ENCODE data around the gene KLHL4.
A peak's percentile ranks its signal among the peaks of the same experiment; 100 is the strongest.

KLHL4 gene

DNA sequence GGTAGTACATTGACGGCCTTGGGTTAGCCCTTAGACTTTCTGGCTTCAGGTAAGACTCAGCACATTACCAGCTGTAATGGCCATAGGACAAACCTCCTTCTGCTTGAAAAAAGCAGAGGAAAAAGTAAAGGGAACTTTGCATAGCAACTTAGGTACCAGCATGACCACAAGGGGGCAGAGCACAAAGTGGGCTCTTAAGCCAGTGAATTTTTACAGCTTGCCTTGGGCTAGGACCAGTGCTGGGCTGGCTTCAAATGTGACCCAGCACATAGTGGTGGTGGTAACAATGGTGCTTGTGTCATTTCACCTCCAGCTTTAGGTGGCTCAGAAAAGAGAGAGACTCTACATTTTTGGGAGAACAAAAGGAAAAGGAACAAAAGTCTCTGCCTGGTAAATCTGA is 66.1 kb downstream of the KLHL4 start:
- peaks cover 12% of the 10 kb centered on the region for H3K79me1 ChIP-seq (replicated peaks; ENCODE audit: low read length, poor library complexity, severe bottlenecking)
- H3K27me3 ChIP-seq (ENCODE audit: control insufficient read depth in 1 of 2, insufficient read depth in 1 of 2, low read length in 2 of 2): no peaks in the 10 kb centered on the region
- no peak overlapping the region for H2BK15ac ChIP-seq (ENCODE audit: low read depth, poor library complexity, severe bottlenecking)
- no peak overlapping the region for H2AK5ac ChIP-seq (ENCODE audit: low read length, severe bottlenecking)
- no peak overlapping the region for H3K14ac ChIP-seq (ENCODE audit: low read length in 2 of 2)
- H3K4me3 ChIP-seq (ENCODE audit: insufficient read depth in 1 of 2, low read depth in 1 of 2, low read length in 2 of 2): no peak overlapping the region
- H2BK120ac ChIP-seq (ENCODE audit: low read depth, low read length): no peak overlapping the region
- no peaks in the 10 kb centered on the region for H3K9me3 ChIP-seq (ENCODE audit: control insufficient read depth, low read length)
- no peak overlapping the region for H3K23ac ChIP-seq (ENCODE audit: low read length in 2 of 2)
- H4K8ac ChIP-seq (ENCODE audit: low read length): no peak overlapping the region
- peaks cover 0 to 3% of the 10 kb centered on the region in 2 experiments for H3K36me3 ChIP-seq (ENCODE audit: control insufficient read depth in 1 of 2, insufficient read depth in 2 of 2, low read depth in 1 of 2, low read length in 2 of 2)
- H3K4me1 ChIP-seq (ENCODE audit: control insufficient read depth, insufficient read depth, low read depth, low read length): no peaks in the 10 kb centered on the region
- no peak overlapping the region for H3K9ac ChIP-seq (ENCODE audit: low read length)
- no peak overlapping the region for H3K4me2 ChIP-seq (ENCODE audit: low read length, poor library complexity, severe bottlenecking)
- no CpG with 5 or more reads among the region's 1 CpG for WGBS
- H3K4ac ChIP-seq (ENCODE audit: low read depth in 1 of 2, low read length in 2 of 2): no peak overlapping the region
- no peak overlapping the region for H3K27ac ChIP-seq (ENCODE audit: low read length, poor library complexity, severe bottlenecking)
- no peak overlapping the region for H4K91ac ChIP-seq (ENCODE audit: low read length)
- H2BK5ac ChIP-seq (ENCODE audit: low read depth, low read length, poor library complexity, severe bottlenecking): no peak overlapping the region
- no peak overlapping the region for H2BK12ac ChIP-seq (ENCODE audit: low read length in 2 of 2)
- no peak overlapping the region for H3K18ac ChIP-seq (ENCODE audit: low read depth in 1 of 2, low read length in 2 of 2)
- no peak overlapping the region for H2AFZ ChIP-seq (ENCODE audit: low read depth, low read length)
- peak; percentile 7 for DNase-seq

DNA sequence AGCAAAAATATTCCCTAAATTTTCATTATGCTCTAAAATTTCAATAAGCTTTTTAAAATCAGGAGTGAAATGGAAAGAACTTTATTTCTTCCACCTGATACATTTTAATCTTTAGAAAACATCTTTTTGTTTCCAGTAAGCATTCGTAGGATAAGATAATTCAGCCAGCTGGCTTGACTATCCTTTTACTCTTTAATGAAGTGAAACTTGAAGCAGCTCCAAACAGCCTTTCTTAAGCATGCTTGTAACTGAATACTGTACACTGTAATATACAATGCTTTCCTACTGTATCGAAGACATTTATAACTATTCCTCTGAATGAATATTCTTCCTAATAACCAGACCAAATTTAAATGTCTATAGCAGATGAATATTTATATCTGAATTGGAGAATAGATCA is 98.8 kb downstream of the KLHL4 start:
- no peak overlapping the region for H3K18ac ChIP-seq (ENCODE audit: low read depth in 1 of 2, low read length in 2 of 2)
- no peak overlapping the region for H2BK120ac ChIP-seq (ENCODE audit: low read depth, low read length)
- no peak overlapping the region for H4K91ac ChIP-seq (ENCODE audit: low read length)
- H3K4me1 ChIP-seq (ENCODE audit: control insufficient read depth, insufficient read depth, low read depth, low read length): no peaks in the 10 kb centered on the region
- H3K4ac ChIP-seq (ENCODE audit: low read depth in 1 of 2, low read length in 2 of 2): no peak overlapping the region
- no peak overlapping the region for H2AFZ ChIP-seq (ENCODE audit: low read depth, low read length)
- no peaks in the 10 kb centered on the region for H3K36me3 ChIP-seq (ENCODE audit: control insufficient read depth in 1 of 2, insufficient read depth in 2 of 2, low read depth in 1 of 2, low read length in 2 of 2)
- no peak overlapping the region for H3K4me2 ChIP-seq (ENCODE audit: low read length, poor library complexity, severe bottlenecking)
- DNase-seq: no peak
- no peak overlapping the region for H3K23ac ChIP-seq (ENCODE audit: low read length in 2 of 2)
- no peak overlapping the region for H2BK12ac ChIP-seq (ENCODE audit: low read length in 2 of 2)
- no peak overlapping the region for H3K27ac ChIP-seq (ENCODE audit: low read length, poor library complexity, severe bottlenecking)
- no peak overlapping the region for H2BK5ac ChIP-seq (ENCODE audit: low read depth, low read length, poor library complexity, severe bottlenecking)
- no peaks in the 10 kb centered on the region for H3K27me3 ChIP-seq (ENCODE audit: control insufficient read depth in 1 of 2, insufficient read depth in 1 of 2, low read length in 2 of 2)
- H3K9me3 ChIP-seq (ENCODE audit: control insufficient read depth, low read length): no peaks in the 10 kb centered on the region
- H2AK5ac ChIP-seq (ENCODE audit: low read length, severe bottlenecking): no peak overlapping the region
- 100% methylated on average over 1 of the region's 2 CpGs for WGBS
- no peak overlapping the region for H3K9ac ChIP-seq (ENCODE audit: low read length)
- H3K4me3 ChIP-seq (ENCODE audit: insufficient read depth in 1 of 2, low read depth in 1 of 2, low read length in 2 of 2): no peak overlapping the region
- no peak overlapping the region for H3K14ac ChIP-seq (ENCODE audit: low read length in 2 of 2)
- no peaks in the 10 kb centered on the region for H3K79me1 ChIP-seq (replicated peaks; ENCODE audit: low read length, poor library complexity, severe bottlenecking)
- H2BK15ac ChIP-seq (ENCODE audit: low read depth, poor library complexity, severe bottlenecking): no peak overlapping the region
- no peak overlapping the region for H4K8ac ChIP-seq (ENCODE audit: low read length)

DNA sequence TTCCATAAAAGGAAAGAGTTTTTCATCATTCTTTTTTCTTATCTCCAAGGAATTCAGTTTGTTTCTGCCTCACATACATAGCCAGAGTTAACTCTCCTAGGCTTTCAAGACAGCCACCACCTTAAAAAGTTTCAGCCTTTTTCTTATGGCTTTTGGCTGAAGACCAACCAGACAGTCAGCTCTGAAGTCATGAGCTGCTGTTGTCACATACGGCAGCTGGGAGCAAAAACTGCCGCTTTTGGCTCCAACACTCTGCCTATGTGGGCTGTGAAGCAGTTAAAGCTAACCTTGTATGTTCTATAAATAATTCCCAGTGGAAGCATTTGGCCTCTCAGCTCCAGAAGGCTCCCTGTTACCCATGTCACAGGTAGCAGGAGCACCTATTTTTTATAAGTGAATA is 104.1 kb downstream of the KLHL4 start:
- H2BK120ac ChIP-seq (ENCODE audit: low read depth, low read length): no peak overlapping the region
- no peaks in the 10 kb centered on the region for H3K4me1 ChIP-seq (ENCODE audit: control insufficient read depth, insufficient read depth, low read depth, low read length)

DNA sequence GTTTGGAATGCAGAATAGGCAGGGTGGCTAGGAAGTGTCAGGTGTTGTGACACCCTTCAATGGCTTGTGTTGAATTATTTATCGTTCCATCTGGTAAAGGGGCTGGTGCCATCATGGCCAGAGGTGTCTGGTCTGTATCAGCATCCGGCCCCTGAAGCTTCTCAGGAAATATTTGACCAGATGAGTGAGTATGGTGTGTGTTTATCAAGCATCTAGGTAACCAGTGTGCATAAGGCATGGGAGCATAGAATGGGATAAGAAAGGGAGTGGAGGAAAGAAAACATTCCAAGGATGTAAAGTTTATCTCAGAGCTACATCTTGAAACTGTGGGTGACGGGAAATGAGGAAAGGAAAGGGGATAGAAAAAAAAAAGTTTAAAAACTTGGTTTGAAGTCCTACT is 109.4 kb downstream of the KLHL4 start:
- Histone ChIP-seq H2BK15ac (ENCODE audit: low read depth, poor library complexity, severe bottlenecking) (no peak overlapping the region), H3K4me3 (ENCODE audit: insufficient read depth in 1 of 2, low read depth in 1 of 2, low read length in 2 of 2) (no peak overlapping the region), H3K4ac (ENCODE audit: low read depth in 1 of 2, low read length in 2 of 2) (no peak overlapping the region), H3K36me3 (ENCODE audit: control insufficient read depth in 1 of 2, insufficient read depth in 2 of 2, low read depth in 1 of 2, low read length in 2 of 2) (no peaks in the 10 kb centered on the region), H2BK12ac (ENCODE audit: low read length in 2 of 2) (no peak overlapping the region), H3K14ac (ENCODE audit: low read length in 2 of 2) (no peak overlapping the region), H2BK120ac (ENCODE audit: low read depth, low read length) (no peak overlapping the region), H3K4me2 (ENCODE audit: low read length, poor library complexity, severe bottlenecking) (no peak overlapping the region), H3K79me1 (replicated peaks; ENCODE audit: low read length, poor library complexity, severe bottlenecking) (no peaks in the 10 kb centered on the region), H4K8ac (ENCODE audit: low read length) (no peak overlapping the region), H3K4me1 (ENCODE audit: control insufficient read depth, insufficient read depth, low read depth, low read length) (no peaks in the 10 kb centered on the region), H2AK5ac (ENCODE audit: low read length, severe bottlenecking) (no peak overlapping the region), H3K27me3 (ENCODE audit: control insufficient read depth in 1 of 2, insufficient read depth in 1 of 2, low read length in 2 of 2) (no peaks in the 10 kb centered on the region), H3K9me3 (ENCODE audit: control insufficient read depth, low read length) (no peaks in the 10 kb centered on the region), H2BK5ac (ENCODE audit: low read depth, low read length, poor library complexity, severe bottlenecking) (no peak overlapping the region), H3K23ac (ENCODE audit: low read length in 2 of 2) (no peak overlapping the region), H3K27ac (ENCODE audit: low read length, poor library complexity, severe bottlenecking) (no peak overlapping the region), H2AFZ (ENCODE audit: low read depth, low read length) (no peak overlapping the region), H4K91ac (ENCODE audit: low read length) (no peak overlapping the region), H3K18ac (ENCODE audit: low read depth in 1 of 2, low read length in 2 of 2) (no peak overlapping the region), H3K9ac (ENCODE audit: low read length) (no peak overlapping the region)
- WGBS: 85% methylated on average over 2 of the region's 3 CpGs
- no peak for DNase-seq

More for the DNA sequence above, 104.1 kb downstream of the KLHL4 start:
- no peak overlapping the region for H2BK15ac ChIP-seq (ENCODE audit: low read depth, poor library complexity, severe bottlenecking)
- H3K4me3 ChIP-seq (ENCODE audit: insufficient read depth in 1 of 2, low read depth in 1 of 2, low read length in 2 of 2): no peak overlapping the region
- H2BK5ac ChIP-seq (ENCODE audit: low read depth, low read length, poor library complexity, severe bottlenecking): no peak overlapping the region
- 83% methylated on average over 1 of the region's 2 CpGs for WGBS
- H3K9me3 ChIP-seq (ENCODE audit: control insufficient read depth, low read length): no peaks in the 10 kb centered on the region
- H3K23ac ChIP-seq (ENCODE audit: low read length in 2 of 2): no peak overlapping the region
- no peak overlapping the region for H2AK5ac ChIP-seq (ENCODE audit: low read length, severe bottlenecking)
- H3K27ac ChIP-seq (ENCODE audit: low read length, poor library complexity, severe bottlenecking): no peak overlapping the region
- H2BK12ac ChIP-seq (ENCODE audit: low read length in 2 of 2): no peak overlapping the region
- H3K79me1 ChIP-seq (replicated peaks; ENCODE audit: low read length, poor library complexity, severe bottlenecking): no peaks in the 10 kb centered on the region
- DNase-seq: peak; percentile 19
- no peak overlapping the region for H3K4ac ChIP-seq (ENCODE audit: low read depth in 1 of 2, low read length in 2 of 2)
- H4K91ac ChIP-seq (ENCODE audit: low read length): no peak overlapping the region
- no peaks in the 10 kb centered on the region for H3K36me3 ChIP-seq (ENCODE audit: control insufficient read depth in 1 of 2, insufficient read depth in 2 of 2, low read depth in 1 of 2, low read length in 2 of 2)
- no peak overlapping the region for H4K8ac ChIP-seq (ENCODE audit: low read length)
- H3K4me2 ChIP-seq (ENCODE audit: low read length, poor library complexity, severe bottlenecking): no peak overlapping the region
- H3K18ac ChIP-seq (ENCODE audit: low read depth in 1 of 2, low read length in 2 of 2): no peak overlapping the region
- no peak overlapping the region for H2AFZ ChIP-seq (ENCODE audit: low read depth, low read length)
- H3K14ac ChIP-seq (ENCODE audit: low read length in 2 of 2): no peak overlapping the region
- H3K9ac ChIP-seq (ENCODE audit: low read length): no peak overlapping the region
- H3K27me3 ChIP-seq (ENCODE audit: control insufficient read depth in 1 of 2, insufficient read depth in 1 of 2, low read length in 2 of 2): no peaks in the 10 kb centered on the region
